GM21619 (cell line): ENCODE results near the gene DACH1.

ENCODE experiments used
- ATAC-seq: cut with Tn5 transposase; IDR thresholded peaks from one replicate; pipeline ENCODE4 v1.9.1; 2021; ENCODE audit not compliant: unreplicated experiment

Gene DACH1

DNA sequence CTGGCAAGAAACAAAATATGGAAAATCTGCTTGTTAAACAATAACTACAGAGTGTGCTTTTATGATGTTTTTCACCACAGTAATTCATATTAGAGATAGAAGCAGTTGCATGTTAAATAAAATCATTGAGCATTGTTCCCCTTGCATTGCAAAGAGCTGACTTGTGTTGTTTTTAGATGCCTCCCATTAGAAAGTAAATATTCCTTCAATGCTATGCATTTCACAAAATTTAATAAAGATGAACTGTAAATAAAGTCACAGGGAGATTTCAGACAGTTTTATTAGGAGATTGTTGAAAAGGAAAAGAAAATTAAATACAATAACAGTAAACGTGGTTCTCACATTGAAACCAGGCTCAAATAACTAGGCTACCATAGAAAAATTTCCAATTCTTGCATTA lies 429.3 kb downstream of the DACH1 start:
- no peak for ATAC-seq

DNA sequence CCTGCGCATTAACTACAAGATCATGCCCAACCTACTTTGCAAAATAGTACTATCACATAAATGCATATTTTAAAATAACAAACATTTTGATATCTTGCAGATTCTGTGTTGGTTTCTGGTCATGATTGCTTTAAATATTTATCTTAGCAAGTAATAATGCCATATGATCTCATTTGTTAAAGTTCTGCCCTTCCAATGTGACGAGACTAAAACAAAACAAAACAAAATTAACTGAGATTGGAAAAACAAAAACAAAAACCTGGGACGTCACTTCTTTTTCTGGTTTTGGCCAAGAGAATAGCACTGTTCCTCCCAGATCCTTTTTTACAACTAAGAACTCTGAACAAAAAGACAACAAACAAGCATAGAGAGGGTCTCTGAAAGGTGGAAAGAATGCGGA lies 436.3 kb downstream of the DACH1 start:
- no peak for ATAC-seq

- ATAC-seq: no peak
These were observed 449.8 kb downstream of the DACH1 start for GRCh38 chr13:71417205-71417604.

DNA sequence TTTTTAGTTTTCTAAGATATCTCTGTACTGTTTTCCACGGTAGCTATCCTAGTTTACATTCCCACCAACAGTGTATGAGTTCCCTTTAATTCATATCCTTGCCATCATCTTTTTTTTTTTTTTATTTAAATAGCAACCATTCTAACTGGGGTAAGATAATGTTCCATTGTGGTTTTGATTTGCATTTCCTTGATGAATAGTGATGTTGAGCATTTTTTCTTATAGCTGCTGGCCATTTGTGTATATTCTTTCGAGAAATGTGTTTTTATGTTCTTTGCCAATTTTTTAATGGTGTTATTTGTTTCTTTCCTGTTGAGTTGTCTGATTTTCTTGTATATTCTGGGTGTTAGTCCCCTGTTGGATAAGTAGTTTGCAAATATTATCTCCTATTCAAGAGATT lies 454.8 kb downstream of the DACH1 start:
- no peak for ATAC-seq

- no peak for ATAC-seq
These were observed 458.6 kb downstream of the DACH1 start for GRCh38 chr13:71408416-71408815.

- ATAC-seq: no peak
These were observed 467.3 kb downstream of the DACH1 start for GRCh38 chr13:71399631-71400215.

DNA sequence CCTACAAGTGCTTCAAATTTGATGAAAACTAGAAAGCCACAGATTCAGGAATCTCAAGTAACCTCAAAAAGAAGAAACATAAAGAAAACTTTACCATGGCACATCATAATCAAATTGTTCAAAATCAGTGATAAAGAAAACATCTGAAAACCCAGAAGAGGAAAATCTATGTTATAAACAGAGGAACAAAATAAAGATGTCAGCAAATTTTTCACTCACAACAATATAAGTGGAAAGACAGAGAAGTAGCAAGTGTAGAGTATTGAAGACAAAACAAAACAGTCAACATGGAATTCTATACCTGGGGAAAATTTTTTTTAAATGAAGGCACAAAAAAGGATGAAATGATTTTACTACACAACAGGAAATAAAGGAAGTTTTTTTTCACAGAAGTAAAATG lies 470.9 kb downstream of the DACH1 start:
- no peak for ATAC-seq

DNA sequence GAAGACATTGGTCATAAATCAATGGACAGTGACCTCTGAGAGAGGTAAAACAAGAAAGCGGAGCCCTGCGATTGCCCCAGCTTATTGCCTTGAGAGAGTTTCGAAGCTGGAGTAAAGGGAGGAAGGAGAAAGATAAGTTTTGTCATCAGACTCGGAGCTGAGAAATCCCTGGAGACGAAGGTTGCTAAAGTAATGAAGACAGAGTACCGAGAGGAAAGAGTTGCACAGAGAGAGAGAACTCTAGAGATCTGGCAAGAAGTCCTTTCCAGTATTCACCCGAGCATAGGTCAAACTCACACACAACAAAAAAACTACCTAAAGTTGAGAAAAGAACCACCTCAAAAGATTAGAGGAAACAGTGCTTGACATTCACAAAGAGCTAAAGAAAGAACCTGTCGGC lies 472.0 kb downstream of the DACH1 start:
- ATAC-seq: no peak

- ATAC-seq: no peak
These were observed 472.8 kb downstream of the DACH1 start for GRCh38 chr13:71394176-71394575.
